Astrocyte (in vitro differentiated cells and primary cell): Measurements from ENCODE around the gene TEKT3.

Experiments used
- CTCF ChIP-seq: IDR thresholded peaks from 2 replicates; pipeline ENCODE4 v1.5.1; 2011; ENCODE audit warnings: low read depth, mild to moderate bottlenecking, inconsistent platforms, low read length, moderate library complexity; ENCODE audit not compliant: insufficient read depth
- EZH2 ChIP-seq: IDR thresholded peaks from 2 replicates; pipeline ENCODE4 v1.6.1; 2012; ENCODE audit warnings: mild to moderate bottlenecking, low read length, inconsistent platforms; ENCODE audit not compliant: insufficient read depth

GRCh38 chr17:15346066-15346595 lies 4.7 kb upstream of the TEKT3 start:
- TF ChIP-seq CTCF (no peak), EZH2 (no peak)
